ENCODE measurements around the gene ZNF750.
A peak's percentile ranks its signal among the peaks of the same experiment; 100 is the strongest.

ZNF750 gene

DNA sequence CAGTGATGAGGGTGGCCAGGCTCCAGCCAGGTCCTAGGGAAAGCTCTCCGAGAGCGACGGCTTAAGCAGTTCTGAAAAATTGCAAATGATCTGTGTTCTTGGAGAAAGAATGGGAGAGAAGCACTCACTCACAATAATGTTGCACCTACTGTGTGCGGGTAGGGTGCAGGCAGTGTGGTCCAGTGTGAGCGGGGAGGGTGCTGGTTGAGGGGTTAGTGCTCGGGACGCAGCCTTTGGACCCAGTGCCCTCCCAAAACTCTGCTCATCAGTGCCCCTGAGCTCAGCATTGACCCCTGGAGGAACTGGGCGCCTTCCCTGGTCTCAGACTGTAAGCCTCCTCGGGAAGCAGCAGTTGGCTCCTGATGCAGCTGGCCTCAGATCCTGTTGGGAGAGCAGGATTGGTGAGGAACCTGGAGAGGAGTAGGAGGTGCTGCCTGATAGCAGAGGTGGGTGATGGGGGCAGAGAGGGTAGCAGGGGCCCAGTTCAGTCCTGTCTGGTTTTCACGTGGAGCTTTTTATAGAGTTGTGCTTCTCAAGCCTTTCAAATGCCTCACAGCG is 23.6 kb upstream of the ZNF750 start:
- Histone ChIP-seq H3K79me2 (ENCODE audit: control insufficient read depth, low read length) (peaks cover 51% of the 10 kb centered on the region), H3K4me2 (ENCODE audit: low read length) (peak overlapping the region; percentile 57), H3F3A (ENCODE audit: control insufficient read depth, insufficient read depth) (0 out of 2 replicates have a peak, but pooled peaks cover 7% of the 10 kb centered on the region), H3K9me2 (replicated peaks; ENCODE audit: control insufficient read depth, low read length) (no peaks in the 10 kb centered on the region), H3K9me3 (ENCODE audit: control insufficient read depth, insufficient read depth, low read length) (no peaks in the 10 kb centered on the region), H3K4me1 (ENCODE audit: control insufficient read depth, low read length) (peaks cover 82% of the 10 kb centered on the region), H3K27ac (ENCODE audit: low read depth, low read length) (peak overlapping the region; percentile 37), H3K27me3 (ENCODE audit: control insufficient read depth, low read length) (no peaks in the 10 kb centered on the region), H3K4me3 (ENCODE audit: low read length) (peak overlapping the region; percentile 48), H4K20me1 (ENCODE audit: control insufficient read depth, insufficient read depth, low read depth, low read length) (peaks cover 19% of the 10 kb centered on the region), H3K36me3 (ENCODE audit: control insufficient read depth, low read length) (0 out of 2 replicates have a peak, but pooled peaks cover 5% of the 10 kb centered on the region)
- TF ChIP-seq EZH2phosphoT487 (IDR thresholded peaks at IDR 0.05; ENCODE audit: borderline replicate concordance, low read length): no peak
- TF ChIP-seq, protein P1, sequence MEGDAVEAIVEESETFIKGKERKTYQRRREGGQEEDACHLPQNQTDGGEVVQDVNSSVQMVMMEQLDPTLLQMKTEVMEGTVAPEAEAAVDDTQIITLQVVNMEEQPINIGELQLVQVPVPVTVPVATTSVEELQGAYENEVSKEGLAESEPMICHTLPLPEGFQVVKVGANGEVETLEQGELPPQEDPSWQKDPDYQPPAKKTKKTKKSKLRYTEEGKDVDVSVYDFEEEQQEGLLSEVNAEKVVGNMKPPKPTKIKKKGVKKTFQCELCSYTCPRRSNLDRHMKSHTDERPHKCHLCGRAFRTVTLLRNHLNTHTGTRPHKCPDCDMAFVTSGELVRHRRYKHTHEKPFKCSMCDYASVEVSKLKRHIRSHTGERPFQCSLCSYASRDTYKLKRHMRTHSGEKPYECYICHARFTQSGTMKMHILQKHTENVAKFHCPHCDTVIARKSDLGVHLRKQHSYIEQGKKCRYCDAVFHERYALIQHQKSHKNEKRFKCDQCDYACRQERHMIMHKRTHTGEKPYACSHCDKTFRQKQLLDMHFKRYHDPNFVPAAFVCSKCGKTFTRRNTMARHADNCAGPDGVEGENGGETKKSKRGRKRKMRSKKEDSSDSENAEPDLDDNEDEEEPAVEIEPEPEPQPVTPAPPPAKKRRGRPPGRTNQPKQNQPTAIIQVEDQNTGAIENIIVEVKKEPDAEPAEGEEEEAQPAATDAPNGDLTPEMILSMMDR (IDR thresholded peaks at IDR 0.05; ENCODE audit: low read depth, low read length, poor library complexity, severe bottlenecking): no peak

DNA sequence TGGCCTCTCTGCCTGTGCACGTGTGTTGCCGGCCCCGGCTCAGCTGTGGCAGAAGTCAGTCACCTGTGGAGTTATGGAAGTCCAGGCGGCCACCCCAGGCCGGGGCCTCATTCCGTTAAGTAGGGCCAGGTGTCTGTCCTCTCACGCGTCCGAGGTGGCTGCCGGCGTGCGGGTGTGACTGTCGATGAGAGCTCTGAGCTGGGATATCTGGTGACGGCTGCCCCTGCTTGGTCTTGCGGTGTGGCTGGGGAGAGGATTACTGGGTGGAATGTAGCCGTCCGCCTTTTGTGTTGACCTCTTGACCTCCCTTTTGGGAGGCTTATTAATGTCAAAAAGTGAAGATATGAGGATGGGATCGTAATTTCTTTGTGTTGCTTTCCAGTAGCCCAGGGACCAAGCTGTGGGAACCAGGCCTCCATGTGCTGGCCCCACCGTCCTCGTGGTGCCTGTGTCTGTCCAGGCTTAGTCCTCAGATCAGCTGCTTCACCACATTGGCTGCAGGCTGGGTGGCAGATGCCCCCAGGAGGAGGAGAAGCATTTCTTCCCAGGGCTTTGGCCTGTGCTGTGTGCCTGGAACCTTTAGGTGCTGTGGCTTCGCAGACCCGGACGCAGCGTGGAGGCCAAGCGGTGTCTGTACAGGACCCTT is 23.0 kb upstream of the ZNF750 start:
- no peaks in the 10 kb centered on the region for H3K27me3 ChIP-seq (ENCODE audit: control insufficient read depth, low read length)
- H3K36me3 ChIP-seq (ENCODE audit: control insufficient read depth, low read length): 0 out of 2 replicates have a peak, but pooled peaks cover 5% of the 10 kb centered on the region
- H3K79me2 ChIP-seq (ENCODE audit: control insufficient read depth, low read length): peaks cover 48% of the 10 kb centered on the region
- TF ChIP-seq, protein P1 (IDR thresholded peaks at IDR 0.05; ENCODE audit: low read depth, low read length, poor library complexity, severe bottlenecking): no peak
- no peak for TF ChIP-seq EZH2phosphoT487 (IDR thresholded peaks at IDR 0.05; ENCODE audit: borderline replicate concordance, low read length)
- H4K20me1 ChIP-seq (ENCODE audit: control insufficient read depth, insufficient read depth, low read depth, low read length): peaks cover 19% of the 10 kb centered on the region
- 0 out of 2 replicates have a peak, but pooled peaks cover 7% of the 10 kb centered on the region for H3F3A ChIP-seq (ENCODE audit: control insufficient read depth, insufficient read depth)
- no peaks in the 10 kb centered on the region for H3K9me2 ChIP-seq (replicated peaks; ENCODE audit: control insufficient read depth, low read length)
- H3K4me2 ChIP-seq (ENCODE audit: low read length): peak overlapping the region; percentile 57
- no peak overlapping the region for H3K4me3 ChIP-seq (ENCODE audit: low read length)
- H3K9me3 ChIP-seq (ENCODE audit: control insufficient read depth, insufficient read depth, low read length): no peaks in the 10 kb centered on the region
- peaks cover 76% of the 10 kb centered on the region for H3K4me1 ChIP-seq (ENCODE audit: control insufficient read depth, low read length)
- no peak overlapping the region for H3K27ac ChIP-seq (ENCODE audit: low read depth, low read length)

DNA sequence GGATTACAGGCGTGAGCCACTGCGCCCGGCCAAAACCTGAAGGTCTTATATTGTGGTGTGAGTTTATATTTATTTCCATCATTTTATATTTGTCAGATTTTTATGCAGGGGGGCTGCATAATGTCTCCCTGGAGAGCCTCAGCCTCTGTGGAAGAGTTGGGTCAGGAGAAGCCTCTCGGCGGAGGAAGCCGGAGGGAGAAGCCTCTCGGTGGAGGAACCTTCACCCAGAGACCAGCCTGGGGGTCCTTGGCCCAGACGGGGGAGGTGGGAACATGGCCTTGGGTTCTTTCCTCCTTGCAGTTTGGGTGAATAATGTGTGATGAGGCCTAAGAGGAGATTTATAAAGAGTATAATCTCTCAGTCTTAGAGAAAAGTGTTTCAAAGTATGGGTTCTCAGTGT is 22.4 kb upstream of the ZNF750 start:
- Histone ChIP-seq H4K20me1 (ENCODE audit: control insufficient read depth, insufficient read depth, low read depth, low read length) (peaks cover 19% of the 10 kb centered on the region), H3K27ac (ENCODE audit: low read depth, low read length) (no peak overlapping the region), H3K36me3 (ENCODE audit: control insufficient read depth, low read length) (0 out of 2 replicates have a peak, but pooled peaks cover 5% of the 10 kb centered on the region), H3K4me1 (ENCODE audit: control insufficient read depth, low read length) (peaks cover 74% of the 10 kb centered on the region), H3K9me2 (replicated peaks; ENCODE audit: control insufficient read depth, low read length) (no peaks in the 10 kb centered on the region), H3F3A (ENCODE audit: control insufficient read depth, insufficient read depth) (peaks cover 10% of the 10 kb centered on the region; the same call in 1 of the 2 replicates), H3K4me2 (ENCODE audit: low read length) (no peak overlapping the region), H3K9me3 (ENCODE audit: control insufficient read depth, insufficient read depth, low read length) (no peaks in the 10 kb centered on the region), H3K27me3 (ENCODE audit: control insufficient read depth, low read length) (no peaks in the 10 kb centered on the region), H3K4me3 (ENCODE audit: low read length) (no peak overlapping the region), H3K79me2 (ENCODE audit: control insufficient read depth, low read length) (peaks cover 41% of the 10 kb centered on the region)
- TF ChIP-seq, protein P1 (IDR thresholded peaks at IDR 0.05; ENCODE audit: low read depth, low read length, poor library complexity, severe bottlenecking): no peak
- no peak for TF ChIP-seq EZH2phosphoT487 (IDR thresholded peaks at IDR 0.05; ENCODE audit: borderline replicate concordance, low read length)

All from DOHH2 (cell line).